ENCODE data around the gene MRPL33.

MRPL33 gene

DNA sequence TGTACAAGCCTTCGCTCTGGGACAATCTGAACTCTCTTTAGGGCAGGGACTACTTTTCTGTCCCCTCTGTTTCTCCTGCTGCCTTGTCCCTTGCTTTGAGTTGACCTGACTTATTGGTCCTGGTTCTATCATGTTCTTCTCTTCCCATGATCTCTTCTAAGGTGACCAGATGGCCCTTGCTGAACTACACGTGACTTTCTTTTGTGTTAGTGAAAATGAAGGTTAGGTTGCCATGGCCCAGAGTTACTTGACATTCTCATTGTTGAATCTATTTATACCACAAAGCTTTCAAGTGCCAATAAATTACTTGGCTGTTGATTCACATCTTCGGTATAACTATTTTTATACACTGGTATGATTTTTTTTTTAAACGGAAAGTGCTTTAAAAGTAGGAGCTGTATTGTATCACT is 24.4 kb downstream of the MRPL33 start:
- H3K4me1 ChIP-seq (ENCODE audit: low read length): no peaks in the 10 kb centered on the region
- no peak overlapping the region for H3K27ac ChIP-seq (ENCODE audit: low read length)
- no peaks in the 10 kb centered on the region for H4K20me1 ChIP-seq (ENCODE audit: insufficient read depth, low read length)
- no peaks in the 10 kb centered on the region for H3K27me3 ChIP-seq (replicated peaks; ENCODE audit: insufficient read depth, low read length)
- DNase-seq: no peak
- H3F3A ChIP-seq (ENCODE audit: insufficient read depth, low read length): no peaks in the 10 kb centered on the region
- H2AFZ ChIP-seq (ENCODE audit: low read length): no peak overlapping the region
- no peak overlapping the region for H3K9ac ChIP-seq (ENCODE audit: low read length)
- H3K9me3 ChIP-seq (replicated peaks; ENCODE audit: insufficient read depth, low read length): no peaks in the 10 kb centered on the region
- no peak for TF ChIP-seq EZH2phosphoT487 (IDR thresholded peaks at IDR 0.05; ENCODE audit: low read length)
- TF ChIP-seq, protein P1, sequence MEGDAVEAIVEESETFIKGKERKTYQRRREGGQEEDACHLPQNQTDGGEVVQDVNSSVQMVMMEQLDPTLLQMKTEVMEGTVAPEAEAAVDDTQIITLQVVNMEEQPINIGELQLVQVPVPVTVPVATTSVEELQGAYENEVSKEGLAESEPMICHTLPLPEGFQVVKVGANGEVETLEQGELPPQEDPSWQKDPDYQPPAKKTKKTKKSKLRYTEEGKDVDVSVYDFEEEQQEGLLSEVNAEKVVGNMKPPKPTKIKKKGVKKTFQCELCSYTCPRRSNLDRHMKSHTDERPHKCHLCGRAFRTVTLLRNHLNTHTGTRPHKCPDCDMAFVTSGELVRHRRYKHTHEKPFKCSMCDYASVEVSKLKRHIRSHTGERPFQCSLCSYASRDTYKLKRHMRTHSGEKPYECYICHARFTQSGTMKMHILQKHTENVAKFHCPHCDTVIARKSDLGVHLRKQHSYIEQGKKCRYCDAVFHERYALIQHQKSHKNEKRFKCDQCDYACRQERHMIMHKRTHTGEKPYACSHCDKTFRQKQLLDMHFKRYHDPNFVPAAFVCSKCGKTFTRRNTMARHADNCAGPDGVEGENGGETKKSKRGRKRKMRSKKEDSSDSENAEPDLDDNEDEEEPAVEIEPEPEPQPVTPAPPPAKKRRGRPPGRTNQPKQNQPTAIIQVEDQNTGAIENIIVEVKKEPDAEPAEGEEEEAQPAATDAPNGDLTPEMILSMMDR (IDR thresholded peaks at IDR 0.05; ENCODE audit: low read length): no peak
- no peak for TF ChIP-seq EZH2 (optimal IDR thresholded peaks at IDR 0.05; ENCODE audit: low read depth, low read length)
- H3K36me3 ChIP-seq (replicated peaks; ENCODE audit: insufficient read depth, low read length): no peaks in the 10 kb centered on the region
- no peak overlapping the region for H3K4me2 ChIP-seq (ENCODE audit: low read depth, low read length)
- no peaks in the 10 kb centered on the region for H3K79me2 ChIP-seq (ENCODE audit: low read length)
- H3K9me2 ChIP-seq (replicated peaks; ENCODE audit: insufficient read depth, low read length): no peaks in the 10 kb centered on the region
- no peak overlapping the region for H3K4me3 ChIP-seq (ENCODE audit: low read length)

DNA sequence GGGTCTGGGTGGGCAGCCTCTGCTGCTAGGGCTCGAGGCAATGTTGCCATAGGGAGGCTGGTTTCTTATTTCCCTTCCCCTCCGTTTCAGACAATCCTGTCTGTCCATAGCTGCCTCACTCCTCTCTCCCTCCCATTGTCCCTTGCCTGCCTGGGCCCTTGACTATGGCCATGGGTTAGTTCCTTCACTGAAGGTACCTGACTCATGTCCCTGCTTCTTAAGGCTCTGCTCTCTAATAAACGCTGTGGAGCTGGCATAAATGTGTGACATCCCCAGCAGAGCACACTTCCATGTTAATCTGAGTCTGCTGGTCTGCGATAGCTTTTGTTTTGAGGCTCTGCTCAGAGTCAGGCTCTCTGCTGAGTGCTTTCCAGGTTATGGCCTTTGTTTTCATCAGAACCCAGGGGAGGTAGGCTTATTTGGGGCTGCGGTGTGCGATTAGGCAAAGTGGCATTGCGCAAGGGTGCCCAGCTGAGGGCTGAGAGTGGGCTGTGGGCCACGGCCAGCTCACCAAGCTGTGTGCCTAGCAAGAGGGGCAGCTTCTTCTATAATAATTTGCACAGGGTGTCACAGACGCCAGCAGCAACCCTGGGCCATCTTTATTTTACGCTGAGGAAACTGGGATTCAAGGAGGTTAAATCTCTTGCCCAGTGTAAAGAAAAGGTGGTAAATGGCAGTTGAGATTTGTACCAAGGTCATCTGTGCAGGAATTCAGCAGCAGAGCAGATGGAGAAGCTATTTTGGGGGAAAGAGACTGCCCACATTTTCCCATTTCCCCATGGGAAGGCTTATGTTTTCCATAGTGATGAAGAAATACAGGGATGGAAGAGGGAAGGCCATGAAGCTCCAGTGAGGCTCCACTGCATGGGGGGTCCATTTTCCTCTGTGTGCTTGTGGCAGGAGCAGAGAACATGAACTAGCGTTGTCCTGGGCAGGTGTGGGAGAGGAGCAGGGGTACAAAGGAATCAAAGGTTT is 25.6 kb downstream of the MRPL33 start:
- Histone ChIP-seq H3K4me1 (ENCODE audit: low read length) (no peaks in the 10 kb centered on the region), H3K9me3 (replicated peaks; ENCODE audit: insufficient read depth, low read length) (no peaks in the 10 kb centered on the region), H3K4me2 (ENCODE audit: low read depth, low read length) (no peak overlapping the region), H3K9ac (ENCODE audit: low read length) (no peak overlapping the region), H3K79me2 (ENCODE audit: low read length) (no peaks in the 10 kb centered on the region), H3F3A (ENCODE audit: insufficient read depth, low read length) (no peaks in the 10 kb centered on the region), H3K9me2 (replicated peaks; ENCODE audit: insufficient read depth, low read length) (no peaks in the 10 kb centered on the region), H2AFZ (ENCODE audit: low read length) (no peak overlapping the region), H3K27me3 (replicated peaks; ENCODE audit: insufficient read depth, low read length) (no peaks in the 10 kb centered on the region), H4K20me1 (ENCODE audit: insufficient read depth, low read length) (no peaks in the 10 kb centered on the region), H3K4me3 (ENCODE audit: low read length) (no peak overlapping the region), H3K36me3 (replicated peaks; ENCODE audit: insufficient read depth, low read length) (no peaks in the 10 kb centered on the region), H3K27ac (ENCODE audit: low read length) (no peak overlapping the region)
- TF ChIP-seq, protein P1 (IDR thresholded peaks at IDR 0.05; ENCODE audit: low read length): no peak
- no peak for DNase-seq

DNA sequence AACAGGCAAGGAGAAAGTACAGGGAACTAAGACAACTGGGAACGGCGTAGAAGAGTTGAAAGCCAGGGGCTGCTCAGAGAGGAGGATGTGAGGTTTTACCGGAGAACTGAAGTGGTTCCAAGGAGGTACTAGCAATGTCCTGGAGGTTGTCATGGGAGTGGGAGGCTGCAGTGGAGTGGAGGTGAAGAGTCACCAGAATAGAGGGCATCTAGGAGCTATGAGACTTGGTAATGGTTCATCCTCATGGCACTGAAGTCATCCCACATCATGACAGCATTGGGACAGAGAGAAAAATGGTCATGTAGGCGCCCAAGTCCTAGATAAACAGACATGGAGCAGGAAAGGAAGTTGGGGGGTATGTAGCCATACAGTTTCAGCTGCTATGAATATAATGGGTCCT is 26.3 kb downstream of the MRPL33 start:
- Histone ChIP-seq H3K9ac (ENCODE audit: low read length) (no peak overlapping the region), H2AFZ (ENCODE audit: low read length) (no peak overlapping the region), H3K79me2 (ENCODE audit: low read length) (no peaks in the 10 kb centered on the region), H3K36me3 (replicated peaks; ENCODE audit: insufficient read depth, low read length) (no peaks in the 10 kb centered on the region), H3K4me1 (ENCODE audit: low read length) (no peaks in the 10 kb centered on the region), H3K27ac (ENCODE audit: low read length) (no peak overlapping the region), H3K27me3 (replicated peaks; ENCODE audit: insufficient read depth, low read length) (no peaks in the 10 kb centered on the region), H3K4me3 (ENCODE audit: low read length) (no peak overlapping the region), H3K9me3 (replicated peaks; ENCODE audit: insufficient read depth, low read length) (no peaks in the 10 kb centered on the region), H3K4me2 (ENCODE audit: low read depth, low read length) (no peak overlapping the region), H3K9me2 (replicated peaks; ENCODE audit: insufficient read depth, low read length) (no peaks in the 10 kb centered on the region), H3F3A (ENCODE audit: insufficient read depth, low read length) (no peaks in the 10 kb centered on the region), H4K20me1 (ENCODE audit: insufficient read depth, low read length) (no peaks in the 10 kb centered on the region)
- no peak for TF ChIP-seq EZH2 (optimal IDR thresholded peaks at IDR 0.05; ENCODE audit: low read depth, low read length)
- no peak for TF ChIP-seq EZH2phosphoT487 (IDR thresholded peaks at IDR 0.05; ENCODE audit: low read length)
- TF ChIP-seq, protein P1 (IDR thresholded peaks at IDR 0.05; ENCODE audit: low read length): no peak
- no peak for DNase-seq

Measured in MM.1S (cell line).